SU-DHL-6 (cell line): ENCODE measurements around the gene TSPAN6.

Source experiments
- EZH2phosphoT487 ChIP-seq: fragments of 200-600 bp; sonication (generic), shearing (Covaris generic); conservative IDR thresholded peaks from 2 replicates; pipeline ENCODE4 v1.6.1; 2018; ENCODE audit warnings: mild to moderate bottlenecking, antibody characterized with exemption, low read length, moderate library complexity, mixed read lengths
- TF ChIP-seq, protein P1 (sequence below): fragments of 200-600 bp; sonication (generic); IDR thresholded peaks from one replicate; pipeline ENCODE4 v1.5.1; 2017; ENCODE audit warnings: antibody characterized with exemption, mild to moderate bottlenecking, low read length, moderate library complexity; ENCODE audit not compliant: insufficient read depth, poor library complexity, severe bottlenecking

- TF ChIP-seq, protein P1, sequence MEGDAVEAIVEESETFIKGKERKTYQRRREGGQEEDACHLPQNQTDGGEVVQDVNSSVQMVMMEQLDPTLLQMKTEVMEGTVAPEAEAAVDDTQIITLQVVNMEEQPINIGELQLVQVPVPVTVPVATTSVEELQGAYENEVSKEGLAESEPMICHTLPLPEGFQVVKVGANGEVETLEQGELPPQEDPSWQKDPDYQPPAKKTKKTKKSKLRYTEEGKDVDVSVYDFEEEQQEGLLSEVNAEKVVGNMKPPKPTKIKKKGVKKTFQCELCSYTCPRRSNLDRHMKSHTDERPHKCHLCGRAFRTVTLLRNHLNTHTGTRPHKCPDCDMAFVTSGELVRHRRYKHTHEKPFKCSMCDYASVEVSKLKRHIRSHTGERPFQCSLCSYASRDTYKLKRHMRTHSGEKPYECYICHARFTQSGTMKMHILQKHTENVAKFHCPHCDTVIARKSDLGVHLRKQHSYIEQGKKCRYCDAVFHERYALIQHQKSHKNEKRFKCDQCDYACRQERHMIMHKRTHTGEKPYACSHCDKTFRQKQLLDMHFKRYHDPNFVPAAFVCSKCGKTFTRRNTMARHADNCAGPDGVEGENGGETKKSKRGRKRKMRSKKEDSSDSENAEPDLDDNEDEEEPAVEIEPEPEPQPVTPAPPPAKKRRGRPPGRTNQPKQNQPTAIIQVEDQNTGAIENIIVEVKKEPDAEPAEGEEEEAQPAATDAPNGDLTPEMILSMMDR, result no peak
- TF ChIP-seq EZH2phosphoT487, result no peak
Observed at GRCh38 chrX:100643956-100644860, 7.6 kb upstream of the TSPAN6 start, which contains the start of gene SRPX2.
